Activated naive CD4-positive, alpha-beta T cell treated with anti-CD3 and anti-CD28 coated beads, Interleukin-2, amount 50 U/mL, for 16 hours (primary cell): ENCODE results near the gene OPRD1.
A peak's percentile ranks its signal among the peaks of the same experiment; 100 is the strongest.

Experiments
- DNase-seq: peaks from one replicate; pipeline ENCODE4 v3.0.0-alpha.2; 2020

Gene OPRD1

DNA sequence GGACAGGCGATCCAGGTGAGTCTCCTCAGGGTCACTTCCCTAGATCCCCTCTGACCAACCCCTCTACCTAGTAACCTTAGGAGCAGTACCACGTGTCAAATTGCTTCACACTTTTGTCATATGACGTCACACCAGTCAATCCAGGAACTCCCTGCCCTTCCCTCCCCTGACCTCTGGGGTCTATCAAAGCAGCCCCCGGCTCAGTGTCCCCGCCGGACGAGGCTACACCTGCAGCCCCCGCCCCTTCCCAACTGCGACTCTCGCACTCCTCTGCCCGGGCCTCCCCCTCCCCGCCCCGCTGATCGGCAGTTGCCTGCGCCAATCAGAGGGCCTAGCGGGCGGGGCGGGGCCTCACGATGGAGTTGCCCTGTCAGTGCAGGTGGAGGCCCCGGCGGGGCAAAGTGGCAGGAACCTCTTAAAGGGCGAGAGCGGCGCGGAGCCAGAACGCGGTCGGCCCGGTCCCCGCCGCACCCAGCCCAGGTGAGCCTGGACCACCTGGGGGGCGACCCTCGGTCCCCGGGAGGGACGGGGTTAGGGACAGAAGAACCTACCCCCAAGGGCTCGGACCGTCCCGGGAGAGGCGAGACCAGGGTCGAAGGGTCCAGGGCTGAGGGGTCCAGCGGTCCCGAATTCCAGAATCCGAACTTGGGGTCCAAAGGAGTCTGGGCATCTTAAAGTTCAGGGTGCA lies 74.9 kb downstream of the OPRD1 start:
- DNase-seq, result peak; percentile 93

DNA sequence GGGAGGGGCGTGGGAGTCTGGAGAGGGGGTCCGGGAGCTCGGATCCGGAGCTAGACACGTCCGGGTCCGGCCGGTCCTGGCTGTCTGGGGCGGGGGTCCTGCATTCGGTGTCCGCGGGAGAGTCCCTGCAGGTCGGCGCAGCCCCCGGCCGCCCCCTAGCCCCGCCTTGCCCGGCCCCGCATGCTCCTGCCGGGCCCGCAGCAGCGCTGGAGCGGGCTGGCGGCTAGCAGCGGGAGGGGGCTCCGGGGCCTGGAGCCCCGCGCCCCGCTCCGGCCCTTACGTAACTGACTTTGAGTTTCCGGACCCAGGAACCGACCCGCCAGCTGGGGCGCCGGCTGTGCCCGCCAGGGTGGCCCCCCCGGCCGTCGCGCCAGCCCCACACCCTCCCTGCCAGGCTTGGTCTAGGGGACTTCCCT lies 75.5 kb downstream of the OPRD1 start:
- DNase-seq, result peak; percentile 27

- no peak for DNase-seq
Observed at GRCh38 chr1:28887835-28888682, 76.1 kb downstream of the OPRD1 start.

DNA sequence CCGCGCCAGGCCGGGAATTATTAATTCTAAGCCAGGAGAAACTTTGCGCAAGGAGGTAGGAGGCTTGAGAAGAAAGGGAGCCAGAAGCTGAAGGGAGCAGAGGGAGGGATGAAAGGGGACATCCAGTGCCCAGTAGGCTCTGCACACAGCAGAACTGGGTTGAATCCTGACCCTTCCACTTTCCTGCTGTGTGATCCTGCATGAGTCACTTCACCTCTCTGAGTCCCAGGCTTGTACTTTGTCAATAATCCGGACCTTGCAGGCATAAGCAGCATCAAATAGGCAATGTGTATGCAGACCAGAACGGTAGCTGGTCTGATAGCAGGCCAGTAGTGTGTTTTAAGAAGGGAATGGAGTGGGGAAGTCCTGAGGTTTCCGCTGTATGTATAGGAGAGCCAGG lies 76.9 kb downstream of the OPRD1 start:
- no peak for DNase-seq

- no peak for DNase-seq
Observed at GRCh38 chr1:28889357-28889756, 77.4 kb downstream of the OPRD1 start.

GRCh38 chr1:28890435-28890834 lies 78.5 kb downstream of the OPRD1 start:
- DNase-seq, result no peak

DNA sequence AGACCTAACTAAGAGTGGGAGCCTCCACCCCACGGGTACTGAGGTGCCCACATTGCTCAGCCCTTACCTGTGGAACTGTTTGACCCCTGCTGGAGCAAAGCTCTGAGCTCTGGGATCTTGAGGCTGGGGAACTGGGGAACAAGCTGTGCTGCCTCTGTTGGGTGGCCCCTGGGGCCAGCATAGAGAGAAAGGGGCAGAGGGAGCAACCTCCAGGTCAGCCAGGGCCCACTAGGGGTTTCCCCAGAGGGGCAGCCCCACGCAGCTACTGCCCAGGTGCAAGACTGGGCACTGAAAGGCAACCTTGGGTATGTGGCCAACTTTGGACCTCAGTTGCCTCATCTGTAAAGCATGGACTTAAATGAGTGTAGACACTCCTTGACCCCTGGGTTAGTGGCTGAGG lies 78.9 kb downstream of the OPRD1 start:
- DNase-seq, result no peak

DNA sequence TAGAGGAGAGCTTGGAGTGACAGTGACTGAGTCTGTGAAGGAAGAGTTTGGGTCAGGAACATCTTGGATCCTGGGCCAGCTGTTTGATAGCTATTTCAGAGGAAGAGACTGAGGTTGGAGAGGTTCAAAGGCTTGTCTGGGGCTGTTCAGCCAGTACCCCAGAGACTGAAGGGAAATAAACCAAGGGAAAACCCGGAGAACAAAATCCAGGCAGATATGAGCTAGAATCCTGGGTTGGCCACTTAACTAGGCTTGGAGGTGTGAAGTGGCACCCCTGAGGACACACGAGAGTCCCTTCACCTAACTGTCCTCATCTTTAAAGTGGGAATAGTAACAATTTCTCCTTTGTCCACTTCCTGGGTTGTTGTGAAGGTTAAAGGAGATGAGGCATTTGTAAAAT lies 79.3 kb downstream of the OPRD1 start:
- DNase-seq, result no peak

DNA sequence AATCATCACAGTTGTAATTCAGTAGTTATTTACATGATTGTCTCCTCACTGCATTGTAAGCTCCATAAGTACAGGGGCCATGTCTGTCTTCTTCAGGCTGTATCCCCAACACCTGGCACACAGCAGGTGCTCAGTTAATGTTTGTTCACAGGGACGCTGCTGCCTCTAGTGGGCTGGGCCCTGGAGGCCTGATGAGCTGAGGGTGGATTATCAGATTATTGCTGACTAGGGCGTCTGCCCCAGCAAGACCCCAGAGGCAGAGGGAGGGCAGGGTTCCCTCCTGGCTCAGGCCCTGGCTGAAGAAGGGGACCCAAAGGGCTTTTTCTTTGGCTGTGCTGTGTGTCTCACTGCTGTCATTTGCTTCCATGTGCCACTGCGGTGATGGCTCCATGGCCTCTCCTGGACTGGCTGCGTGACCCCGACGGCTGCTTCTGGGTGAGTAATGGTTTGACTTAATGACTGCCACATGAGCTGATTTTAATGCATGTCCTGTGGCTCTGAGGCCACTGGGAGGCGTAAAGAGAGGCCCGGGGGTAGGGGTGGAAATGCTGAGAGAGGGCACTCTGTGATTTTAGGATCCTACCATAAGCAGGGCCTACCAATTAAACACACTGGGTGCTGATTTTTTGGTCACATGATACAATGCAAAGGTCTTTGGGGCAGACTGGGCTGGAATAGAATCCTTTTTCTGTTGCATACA lies 81.6 kb downstream of the OPRD1 start:
- peak; percentile 29 for DNase-seq

GRCh38 chr1:28894785-28895184 lies 82.8 kb downstream of the OPRD1 start:
- DNase-seq, result no peak

- DNase-seq, result no peak
Observed at GRCh38 chr1:28895896-28896608, 84.1 kb downstream of the OPRD1 start.

GRCh38 chr1:28896609-28896986 lies 84.6 kb downstream of the OPRD1 start:
- DNase-seq, result no peak

DNA sequence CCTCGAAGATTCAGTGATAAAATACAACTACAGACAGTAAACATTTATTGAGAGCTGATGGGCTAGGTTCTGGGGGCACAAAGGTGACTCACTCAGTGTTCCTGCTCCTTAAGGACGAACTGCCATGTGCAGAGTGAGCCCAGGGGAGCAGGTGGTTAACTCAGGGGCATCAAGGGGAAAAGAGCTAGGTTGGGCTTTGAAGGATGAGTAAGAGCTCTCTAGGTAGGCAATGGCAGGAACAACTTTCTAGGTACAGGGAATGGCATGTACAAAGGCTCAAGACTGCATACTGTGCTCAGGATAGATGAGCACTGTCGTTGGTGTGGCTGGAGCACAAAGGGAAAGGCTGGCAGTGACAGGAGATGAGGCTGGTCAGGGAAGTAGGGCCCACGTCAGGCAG lies 85.8 kb downstream of the OPRD1 start:
- DNase-seq, result no peak

- DNase-seq, result no peak
Observed at GRCh38 chr1:28898405-28898881, 86.5 kb downstream of the OPRD1 start.

DNA sequence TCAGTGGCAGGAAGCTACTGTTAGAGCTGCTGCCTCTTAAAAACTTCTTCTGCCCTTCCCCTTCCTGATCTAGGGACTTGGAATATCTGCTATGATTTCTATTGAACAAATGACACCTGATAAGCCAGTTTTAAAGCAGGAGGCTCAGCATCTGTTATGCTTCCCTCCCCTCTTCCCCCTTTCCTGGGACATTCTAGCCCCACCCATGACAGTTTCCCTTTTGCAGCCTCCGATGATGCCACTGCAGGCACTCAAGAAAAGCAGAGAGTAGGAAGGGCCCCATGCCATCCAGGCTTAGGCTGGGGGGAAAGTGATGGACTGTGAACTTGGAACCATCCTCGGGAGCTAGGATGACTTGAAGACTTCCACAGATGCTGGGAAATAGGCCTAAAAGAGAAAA lies 87.3 kb downstream of the OPRD1 start:
- no peak for DNase-seq

GRCh38 chr1:28900562-28900961 lies 88.6 kb downstream of the OPRD1 start:
- no peak for DNase-seq

DNA sequence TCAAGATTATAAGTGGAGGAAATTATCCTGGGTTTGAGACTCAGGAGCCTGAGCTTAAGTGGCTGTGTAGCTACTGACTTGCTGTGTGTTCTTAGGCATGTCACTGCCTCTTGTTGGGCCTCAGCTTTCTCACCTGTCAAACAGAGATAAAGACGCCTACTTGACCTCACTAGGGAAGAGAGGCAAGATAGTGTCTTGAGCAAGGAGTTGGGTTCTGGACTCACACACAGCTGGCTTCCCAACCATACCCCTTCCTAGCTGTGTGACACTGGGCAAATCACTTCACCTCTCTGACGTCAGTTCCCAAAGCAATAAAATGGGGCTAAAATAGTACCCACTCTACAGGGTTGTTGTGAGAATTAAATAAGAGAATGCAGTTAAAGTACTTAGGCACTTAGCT lies 90.8 kb downstream of the OPRD1 start:
- no peak for DNase-seq

DNA sequence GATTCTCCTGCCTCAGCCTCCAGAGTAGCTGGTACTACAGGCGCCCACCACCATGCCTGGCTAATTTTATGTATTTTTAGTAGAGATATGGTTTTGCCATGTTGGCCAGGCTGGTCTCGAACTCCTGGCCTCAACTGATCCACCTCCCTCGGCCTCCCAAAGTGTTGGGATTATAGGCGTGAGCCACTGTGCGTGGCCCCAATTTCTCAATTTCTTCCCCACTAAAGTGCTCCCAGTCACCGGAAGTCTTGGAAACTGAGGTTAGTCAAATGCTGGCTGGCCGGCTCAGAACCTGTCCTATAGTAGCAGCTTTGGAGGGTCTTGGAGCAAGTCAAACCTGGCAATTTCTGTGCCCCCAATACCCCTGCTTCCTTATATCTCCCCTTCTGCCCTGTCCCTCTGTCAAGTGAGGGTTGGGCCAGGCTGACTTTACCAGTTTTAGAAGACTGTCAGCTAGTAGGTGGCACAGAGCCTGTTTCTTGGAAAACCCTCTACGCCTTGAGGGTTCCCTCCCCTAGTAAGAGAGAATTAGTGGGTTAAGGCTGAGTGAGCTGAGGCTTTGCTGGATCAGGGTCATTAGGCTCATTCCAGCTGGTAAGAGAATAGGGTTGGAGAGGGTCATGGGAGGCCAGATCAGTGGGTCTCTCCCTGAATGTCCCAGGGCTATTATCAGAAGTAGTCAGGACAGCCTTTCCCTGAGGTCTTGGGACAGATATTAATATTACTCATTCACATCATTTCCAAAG lies 94.1 kb downstream of the OPRD1 start:
- no peak for DNase-seq

DNA sequence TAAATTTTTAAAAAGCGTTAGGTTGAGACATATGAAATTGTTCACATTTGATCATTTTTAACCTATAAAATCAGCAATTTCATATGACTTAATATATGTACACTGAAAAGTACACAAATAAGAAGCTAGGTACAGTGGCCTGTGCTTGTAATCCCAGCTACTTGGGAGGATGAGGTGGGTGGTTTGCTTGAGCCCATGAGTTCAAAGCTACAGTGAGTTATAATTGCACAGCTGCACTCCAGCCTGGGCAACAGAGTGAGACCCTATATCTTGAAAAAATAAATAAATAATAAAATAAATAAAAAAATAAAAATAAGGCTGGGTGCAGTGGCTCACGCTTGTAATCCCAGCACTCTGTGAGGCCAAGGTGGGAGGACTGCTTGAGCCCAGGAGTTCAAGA lies 97.2 kb downstream of the OPRD1 start:
- no peak for DNase-seq

GRCh38 chr1:28910379-28911115 lies 98.6 kb downstream of the OPRD1 start:
- DNase-seq, result no peak

- no peak for DNase-seq
Observed at GRCh38 chr1:28913786-28914227, 101.8 kb downstream of the OPRD1 start.
